Erythroblast (primary cell): ENCODE results near the gene SUN1.

Source experiments
- GATA1 ChIP-seq: IDR thresholded peaks from 2 replicates; pipeline ENCODE4 v1.6.1; 2011; ENCODE audit warnings: low read depth, mild to moderate bottlenecking, control low read depth, low read length, moderate library complexity
- POLR2A ChIP-seq: IDR thresholded peaks from 2 replicates; pipeline ENCODE4 v1.6.1; 2011; ENCODE audit warnings: mild to moderate bottlenecking, low read length

DNA sequence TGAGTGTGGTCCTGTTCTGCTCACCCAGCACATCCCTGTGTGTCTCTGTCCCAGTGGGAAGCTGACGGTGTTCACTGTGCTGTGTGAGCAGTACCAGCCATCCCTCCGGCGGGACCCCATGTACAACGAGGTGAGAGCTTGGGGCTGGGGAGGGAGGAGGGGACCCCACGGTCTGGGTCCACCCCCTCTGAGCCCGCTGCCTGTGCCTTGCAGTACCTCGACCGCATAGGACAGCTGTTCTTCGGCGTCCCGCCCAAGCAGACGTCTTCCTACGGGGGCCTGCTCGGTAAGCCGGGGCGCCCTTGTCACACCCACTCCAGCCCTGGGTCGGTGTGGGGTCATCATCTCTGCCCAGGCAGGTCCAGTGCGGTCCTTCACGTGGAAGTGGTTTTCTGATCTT is 61.4 kb downstream of the SUN1 start:
- no peak for TF ChIP-seq POLR2A
- TF ChIP-seq GATA1, result no peak
